ENCODE results near the gene GLRB.
A peak's percentile ranks its signal among the peaks of the same experiment; 100 is the strongest.

- TF ChIP-seq CTCF (IDR thresholded peaks at IDR 0.05) = peak; percentile 30 to 63 (median 46)
- no peak for TF ChIP-seq POLR2A (IDR thresholded peaks at IDR 0.05)
Observed at GRCh38 chr4:157204634-157205244, 128.8 kb downstream of the GLRB start.

Measured in testis (tissue), 2 donors.